ENCODE measurements around the gene LILRA2.
"Not testable (repeated sequence)": the region's sequence is repeated elsewhere in the genome, so short reads cannot be mapped to it uniquely, and the experiment has no call there.

- TF ChIP-seq EZH2phosphoT487 (IDR thresholded peaks at IDR 0.05; ENCODE audit: insufficient read depth, low read depth); EZH2 (IDR thresholded peaks at IDR 0.05; ENCODE audit: insufficient read depth, poor library complexity, severe bottlenecking): not testable (repeated sequence)
Observed at GRCh38 chr19:54632517-54632916, 58.9 kb downstream of the LILRA2 start.

Measured in GM23248 (cell line).